ENCODE measurements around the gene GRM3. TPM values are rescaled to one million over a fixed set of nuclear protein-coding genes. Genes with fewer than 3 reads are reported as not detected.

GRM3 gene
- total and polyA plus RNA-seq, 3 experiments from 2014 or later: not detected

DNA sequence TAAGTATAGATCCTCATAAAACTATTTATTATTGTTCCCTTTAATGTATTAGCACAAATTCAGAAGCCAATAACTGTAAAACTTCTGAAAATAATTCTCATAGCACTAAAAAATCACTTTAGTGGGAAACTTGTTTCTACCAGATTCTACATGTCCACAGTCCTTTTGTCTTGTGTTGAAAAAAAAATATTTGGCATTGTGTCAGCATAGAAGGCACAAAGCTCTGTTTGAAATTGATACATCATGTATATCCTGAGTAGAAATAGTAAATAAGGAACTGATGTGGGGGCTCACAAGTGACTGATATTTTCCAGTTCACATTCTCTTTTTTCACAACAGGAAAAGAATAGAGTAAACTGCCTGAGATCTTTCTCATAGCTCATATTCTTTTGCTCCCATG, 134.6 kb downstream of the GRM3 start:
- no peaks in the 10 kb centered on the region for H3K4me1 Mint-ChIP-seq
- no peak overlapping the region for H3K4me3 ChIP-seq (ENCODE audit: low read length)
- H3K9me3 Mint-ChIP-seq: peaks cover 0 to 3% (median 0%) of the 10 kb centered on the region in 5 donors
- no peaks in the 10 kb centered on the region for H3K27me3 ChIP-seq (ENCODE audit: insufficient read depth, low read length, poor library complexity, severe bottlenecking)
- H3K4me1 ChIP-seq (ENCODE audit: insufficient read depth, low read length): no peaks in the 10 kb centered on the region
- DNase-seq: no peak
- no peak overlapping the region for H3K4me3 Mint-ChIP-seq
- ChIA-PET CTCF (no interaction called here), POLR2A (no interaction called here)
- no peaks in the 10 kb centered on the region for H3K27me3 Mint-ChIP-seq
- no peak overlapping the region for H3K27ac Mint-ChIP-seq
- H3K36me3 Mint-ChIP-seq: no peaks in the 10 kb centered on the region
- H3K9me3 ChIP-seq (ENCODE audit: low read length): no peaks in the 10 kb centered on the region
- no peaks in the 10 kb centered on the region for H3K36me3 ChIP-seq (ENCODE audit: insufficient read depth, low read length)
- no peak overlapping the region for H3K27ac ChIP-seq (ENCODE audit: low read depth, low read length)

DNA sequence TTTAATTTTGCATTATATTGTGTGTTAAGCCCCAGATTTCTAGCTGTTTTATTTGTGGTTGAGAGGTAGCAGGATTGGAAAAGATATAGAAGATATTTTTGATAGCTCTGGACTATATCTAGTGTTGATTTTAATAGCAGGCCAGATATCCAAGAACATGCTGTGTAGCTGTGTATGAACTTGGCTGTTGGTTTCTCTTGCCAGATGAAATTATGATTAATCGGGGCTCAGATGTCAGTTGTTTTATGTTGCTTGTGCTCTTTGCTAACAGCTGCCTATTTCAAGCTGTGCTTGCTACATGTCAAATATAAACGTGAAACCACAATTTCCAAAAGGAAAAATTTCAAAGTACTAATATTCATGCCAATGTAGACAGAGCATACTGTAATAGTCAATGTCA, 141.1 kb downstream of the GRM3 start:
- Mint-ChIP-seq H3K4me1 (no peaks in the 10 kb centered on the region), H3K9me3 (peaks cover 0 to 3% (median 0%) of the 10 kb centered on the region in 5 donors), H3K27me3 (no peaks in the 10 kb centered on the region), H3K36me3 (no peaks in the 10 kb centered on the region), H3K4me3 (no peak overlapping the region), H3K27ac (no peak overlapping the region)
- Histone ChIP-seq H3K9me3 (ENCODE audit: low read length) (no peaks in the 10 kb centered on the region), H3K27ac (ENCODE audit: low read depth, low read length) (no peak overlapping the region), H3K4me1 (ENCODE audit: insufficient read depth, low read length) (no peaks in the 10 kb centered on the region), H3K27me3 (ENCODE audit: insufficient read depth, low read length, poor library complexity, severe bottlenecking) (no peaks in the 10 kb centered on the region), H3K36me3 (ENCODE audit: insufficient read depth, low read length) (no peaks in the 10 kb centered on the region), H3K4me3 (ENCODE audit: low read length) (no peak overlapping the region)
- POLR2A ChIA-PET: no interaction called here
- DNase-seq: no peak
- CTCF ChIA-PET: no interaction called here

DNA sequence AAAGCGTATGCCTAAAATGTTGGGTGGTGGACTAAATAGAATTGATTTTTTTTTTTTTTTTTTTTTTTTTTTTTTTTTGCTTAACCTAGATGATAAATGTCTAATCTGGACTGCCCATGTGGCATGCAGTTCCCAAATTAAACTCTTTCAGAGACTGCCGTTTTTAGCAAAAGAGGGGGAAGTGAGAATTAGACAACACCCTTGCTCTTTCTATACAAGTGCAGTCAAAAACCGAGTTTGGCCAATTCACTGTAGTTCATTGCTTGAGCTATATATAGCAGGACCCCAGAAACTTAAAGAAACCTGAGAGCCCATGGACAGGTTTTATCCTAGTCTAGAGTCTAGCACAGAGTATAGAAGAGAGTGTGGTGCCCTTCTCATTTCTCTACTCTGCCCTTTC, 141.9 kb downstream of the GRM3 start:
- no peaks in the 10 kb centered on the region for H3K36me3 ChIP-seq (ENCODE audit: insufficient read depth, low read length)
- no peak overlapping the region for H3K4me3 ChIP-seq (ENCODE audit: low read length)
- no peak overlapping the region for H3K27ac Mint-ChIP-seq
- POLR2A ChIA-PET: no interaction called here
- H3K27me3 Mint-ChIP-seq: no peaks in the 10 kb centered on the region
- CTCF ChIA-PET: no interaction called here
- peaks cover 0 to 1% (median 0%) of the 10 kb centered on the region in 5 donors for H3K9me3 Mint-ChIP-seq
- H3K9me3 ChIP-seq (ENCODE audit: low read length): no peaks in the 10 kb centered on the region
- H3K4me1 Mint-ChIP-seq: no peaks in the 10 kb centered on the region
- no peak for DNase-seq
- H3K36me3 Mint-ChIP-seq: no peaks in the 10 kb centered on the region
- H3K27me3 ChIP-seq (ENCODE audit: insufficient read depth, low read length, poor library complexity, severe bottlenecking): no peaks in the 10 kb centered on the region
- no peaks in the 10 kb centered on the region for H3K4me1 ChIP-seq (ENCODE audit: insufficient read depth, low read length)
- H3K4me3 Mint-ChIP-seq: no peak overlapping the region
- H3K27ac ChIP-seq (ENCODE audit: low read depth, low read length): no peak overlapping the region

DNA sequence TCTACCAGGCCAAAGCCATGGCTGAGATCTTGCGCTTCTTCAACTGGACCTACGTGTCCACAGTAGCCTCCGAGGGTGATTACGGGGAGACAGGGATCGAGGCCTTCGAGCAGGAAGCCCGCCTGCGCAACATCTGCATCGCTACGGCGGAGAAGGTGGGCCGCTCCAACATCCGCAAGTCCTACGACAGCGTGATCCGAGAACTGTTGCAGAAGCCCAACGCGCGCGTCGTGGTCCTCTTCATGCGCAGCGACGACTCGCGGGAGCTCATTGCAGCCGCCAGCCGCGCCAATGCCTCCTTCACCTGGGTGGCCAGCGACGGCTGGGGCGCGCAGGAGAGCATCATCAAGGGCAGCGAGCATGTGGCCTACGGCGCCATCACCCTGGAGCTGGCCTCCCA, 142.7 kb downstream of the GRM3 start:
- ChIA-PET CTCF (no interaction called here), POLR2A (no interaction called here)
- H3K4me1 ChIP-seq (ENCODE audit: insufficient read depth, low read length): no peaks in the 10 kb centered on the region
- Mint-ChIP-seq H3K27me3 (no peaks in the 10 kb centered on the region), H3K4me3 (no peak overlapping the region), H3K9me3 (no peaks in the 10 kb centered on the region), H3K27ac (no peak overlapping the region), H3K36me3 (no peaks in the 10 kb centered on the region), H3K4me1 (no peaks in the 10 kb centered on the region)
- no peak overlapping the region for H3K4me3 ChIP-seq (ENCODE audit: low read length)
- no peak overlapping the region for H3K27ac ChIP-seq (ENCODE audit: low read depth, low read length)
- no peaks in the 10 kb centered on the region for H3K36me3 ChIP-seq (ENCODE audit: insufficient read depth, low read length)
- H3K9me3 ChIP-seq (ENCODE audit: low read length): no peaks in the 10 kb centered on the region
- DNase-seq: no peak
- no peaks in the 10 kb centered on the region for H3K27me3 ChIP-seq (ENCODE audit: insufficient read depth, low read length, poor library complexity, severe bottlenecking)

DNA sequence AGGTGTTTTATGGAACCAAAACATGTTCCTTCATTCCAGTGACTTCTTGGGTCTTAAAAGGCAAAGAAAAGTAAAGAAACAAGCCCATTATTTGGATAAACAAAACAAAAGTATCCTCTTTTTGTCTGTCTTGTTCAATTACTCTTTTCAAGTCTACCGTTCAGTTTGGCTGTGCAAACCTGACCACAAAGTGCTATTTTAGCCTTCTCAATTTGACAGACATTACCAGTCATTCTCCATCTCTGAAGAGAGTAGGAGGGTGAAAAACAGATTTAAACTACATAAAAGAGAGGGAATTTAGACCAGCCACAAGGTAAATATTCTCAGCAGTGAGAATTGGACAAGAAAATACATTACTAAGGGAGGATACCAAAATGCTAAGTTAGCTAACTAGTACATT, 145.2 kb downstream of the GRM3 start:
- no peaks in the 10 kb centered on the region for H3K9me3 Mint-ChIP-seq
- no peaks in the 10 kb centered on the region for H3K36me3 ChIP-seq (ENCODE audit: insufficient read depth, low read length)
- ChIA-PET POLR2A (no interaction called here), CTCF (no interaction called here)
- DNase-seq: no peak
- H3K4me1 Mint-ChIP-seq: no peaks in the 10 kb centered on the region
- H3K27me3 Mint-ChIP-seq: no peaks in the 10 kb centered on the region
- H3K27ac ChIP-seq (ENCODE audit: low read depth, low read length): no peak overlapping the region
- H3K4me3 Mint-ChIP-seq: no peak overlapping the region
- no peaks in the 10 kb centered on the region for H3K36me3 Mint-ChIP-seq
- H3K27ac Mint-ChIP-seq: no peak overlapping the region
- H3K9me3 ChIP-seq (ENCODE audit: low read length): no peaks in the 10 kb centered on the region
- no peaks in the 10 kb centered on the region for H3K27me3 ChIP-seq (ENCODE audit: insufficient read depth, low read length, poor library complexity, severe bottlenecking)
- no peak overlapping the region for H3K4me3 ChIP-seq (ENCODE audit: low read length)
- no peaks in the 10 kb centered on the region for H3K4me1 ChIP-seq (ENCODE audit: insufficient read depth, low read length)

DNA sequence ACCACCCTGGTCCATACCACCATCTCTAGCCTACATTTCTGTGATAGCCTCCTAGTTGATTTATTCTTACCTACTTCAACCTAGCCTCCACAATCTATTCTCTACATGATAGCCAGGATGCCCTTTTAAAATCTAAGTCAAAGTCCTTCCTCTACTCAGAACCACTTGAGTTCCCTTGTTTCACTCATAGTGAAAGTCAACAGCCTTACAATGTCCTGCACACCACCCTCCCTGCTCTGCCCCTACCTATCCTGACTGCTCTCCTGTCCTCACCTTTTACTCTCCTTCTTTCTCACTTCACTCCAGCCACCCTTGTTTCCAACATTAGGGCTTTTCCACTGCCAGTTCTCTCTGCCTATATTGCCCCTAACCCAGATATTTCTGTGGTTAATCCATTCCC, 146.7 kb downstream of the GRM3 start:
- CTCF ChIA-PET: no interaction called here
- H3K27me3 Mint-ChIP-seq: no peaks in the 10 kb centered on the region
- no peaks in the 10 kb centered on the region for H3K36me3 Mint-ChIP-seq
- Histone ChIP-seq H3K36me3 (ENCODE audit: insufficient read depth, low read length) (no peaks in the 10 kb centered on the region), H3K27me3 (ENCODE audit: insufficient read depth, low read length, poor library complexity, severe bottlenecking) (no peaks in the 10 kb centered on the region), H3K4me1 (ENCODE audit: insufficient read depth, low read length) (no peaks in the 10 kb centered on the region), H3K4me3 (ENCODE audit: low read length) (no peak overlapping the region), H3K27ac (ENCODE audit: low read depth, low read length) (no peak overlapping the region), H3K9me3 (ENCODE audit: low read length) (no peaks in the 10 kb centered on the region)
- H3K9me3 Mint-ChIP-seq: no peaks in the 10 kb centered on the region
- POLR2A ChIA-PET: no interaction called here
- no peak for DNase-seq
- no peak overlapping the region for H3K27ac Mint-ChIP-seq
- no peak overlapping the region for H3K4me3 Mint-ChIP-seq
- no peaks in the 10 kb centered on the region for H3K4me1 Mint-ChIP-seq

DNA sequence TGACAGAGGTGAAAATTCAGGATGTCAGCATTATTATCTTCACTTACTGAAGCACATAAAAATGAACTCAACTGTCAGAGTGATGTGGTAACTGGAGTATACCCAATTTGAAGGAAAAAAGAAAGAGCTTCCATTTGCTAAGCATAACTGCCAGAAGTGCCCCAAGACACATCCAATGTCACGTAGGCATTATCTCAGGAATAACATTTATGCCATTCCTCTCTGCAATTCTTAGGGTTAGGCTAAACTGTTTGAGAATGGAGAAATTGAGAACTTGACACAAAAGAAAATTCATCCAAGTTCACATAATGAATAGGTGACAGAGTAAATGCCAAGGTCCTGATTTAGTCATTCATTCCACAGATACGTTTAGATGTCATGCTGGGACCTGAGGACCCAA, 148.6 kb downstream of the GRM3 start:
- H3K27me3 Mint-ChIP-seq: peaks cover 0 to 1% of the 10 kb centered on the region in 2 donors
- ChIA-PET CTCF (no interaction called here), POLR2A (no interaction called here)
- H3K4me3 ChIP-seq (ENCODE audit: low read length): no peak overlapping the region
- H3K36me3 Mint-ChIP-seq: peaks cover 0 to 1% (median 0%) of the 10 kb centered on the region in 3 donors
- no peaks in the 10 kb centered on the region for H3K4me1 ChIP-seq (ENCODE audit: insufficient read depth, low read length)
- H3K36me3 ChIP-seq (ENCODE audit: insufficient read depth, low read length): no peaks in the 10 kb centered on the region
- DNase-seq: no peak
- H3K27ac ChIP-seq (ENCODE audit: low read depth, low read length): no peak overlapping the region
- no peaks in the 10 kb centered on the region for H3K4me1 Mint-ChIP-seq
- no peaks in the 10 kb centered on the region for H3K9me3 ChIP-seq (ENCODE audit: low read length)
- peaks cover 0 to 8% (median 5%) of the 10 kb centered on the region in 5 donors for H3K9me3 Mint-ChIP-seq
- no peak overlapping the region for H3K27ac Mint-ChIP-seq
- H3K27me3 ChIP-seq (ENCODE audit: insufficient read depth, low read length, poor library complexity, severe bottlenecking): no peaks in the 10 kb centered on the region
- no peak overlapping the region for H3K4me3 Mint-ChIP-seq

DNA sequence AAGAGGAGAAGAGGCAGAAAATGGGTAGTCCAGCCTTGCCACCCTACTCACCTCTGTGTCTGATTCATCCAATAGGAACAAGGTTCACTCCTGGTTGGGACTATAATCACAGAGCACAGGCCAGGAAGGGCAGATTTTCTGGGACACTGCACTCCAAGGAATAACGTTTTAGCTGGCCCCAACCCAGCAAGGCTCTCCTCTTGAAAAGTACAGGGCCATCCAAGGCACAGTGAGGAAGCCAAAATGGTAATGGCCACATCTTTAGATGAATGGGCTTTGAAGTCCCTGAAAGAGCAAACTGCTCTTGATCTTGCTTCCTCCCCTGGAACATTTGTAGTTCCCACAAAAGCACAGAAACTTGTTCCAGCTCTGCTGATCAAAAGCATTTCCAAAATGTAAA, 149.4 kb downstream of the GRM3 start:
- ChIA-PET CTCF (no interaction called here), POLR2A (no interaction called here)
- Histone ChIP-seq H3K4me3 (ENCODE audit: low read length) (no peak overlapping the region), H3K36me3 (ENCODE audit: insufficient read depth, low read length) (no peaks in the 10 kb centered on the region), H3K27ac (ENCODE audit: low read depth, low read length) (no peak overlapping the region), H3K4me1 (ENCODE audit: insufficient read depth, low read length) (no peaks in the 10 kb centered on the region), H3K27me3 (ENCODE audit: insufficient read depth, low read length, poor library complexity, severe bottlenecking) (no peaks in the 10 kb centered on the region), H3K9me3 (ENCODE audit: low read length) (no peaks in the 10 kb centered on the region)
- H3K4me3 Mint-ChIP-seq: no peak overlapping the region
- no peak for DNase-seq
- H3K27ac Mint-ChIP-seq: no peak overlapping the region
- H3K9me3 Mint-ChIP-seq: peaks cover 0 to 12% (median 7%) of the 10 kb centered on the region in 5 donors
- peaks cover 0 to 4% (median 0%) of the 10 kb centered on the region in 3 donors for H3K36me3 Mint-ChIP-seq
- H3K4me1 Mint-ChIP-seq: no peaks in the 10 kb centered on the region
- H3K27me3 Mint-ChIP-seq: peaks cover 0 to 1% of the 10 kb centered on the region in 2 donors
